HEK293 (cell line): Measurements from ENCODE around the gene DISC1.

Experiments
- CTCF ChIA-PET: fragments of 350-600 bp; formaldehyde crosslinking; extraction: SDS; loops from one replicate; lab custom pipeline; 2021; ENCODE audit warnings: antibody characterized with exemption; lab: Yijun Ruan, JAX
- POLR2A ChIA-PET: fragments of 300-600 bp; formaldehyde crosslinking; extraction: SDS; loops from one replicate; lab custom pipeline; 2020; ENCODE audit warnings: antibody characterized with exemption, inconsistent platforms; lab: Yijun Ruan, JAX
- H3K27ac ChIP-seq: fragments of 200-500 bp; sonication (Bioruptor generic); 2 replicates; pipeline ENCODE4 v1.5.1; 2014; ENCODE audit warnings: low read depth, low read length, control low read depth, inconsistent platforms; ENCODE audit errors: extremely low read depth
- H3K36me3 ChIP-seq, 2 experiments: fragments of 200-500 bp in 1 of 2; sonication (Bioruptor generic) in 1 of 2; 1 replicate in 1 of 2; 2 replicates in 1 of 2; pipeline ENCODE4 v1.5.1; 2014 to 2017; ENCODE audit warnings: inconsistent platforms in 2 of 2, low read length in 2 of 2; ENCODE audit not compliant: control insufficient read depth in 2 of 2, insufficient read depth in 1 of 2
- H3K4me1 ChIP-seq: fragments of 200-500 bp; sonication (Bioruptor generic); 2 replicates; pipeline ENCODE4 v1.5.1; 2014; ENCODE audit warnings: mild to moderate bottlenecking, low read length, inconsistent platforms; ENCODE audit not compliant: control insufficient read depth, insufficient read depth
- H3K4me3 ChIP-seq: 2 replicates; pipeline ENCODE4 v1.5.1; 2011; ENCODE audit warnings: low read depth, mild to moderate bottlenecking, control low read depth, low read length, moderate library complexity
- H3K9me3 ChIP-seq: fragments of 200-500 bp; sonication (Bioruptor generic); 2 replicates; pipeline ENCODE4 v1.5.1; 2014; ENCODE audit warnings: low read depth, low read length, inconsistent platforms; ENCODE audit not compliant: control insufficient read depth, insufficient read depth
- AEBP2 ChIP-seq: fragments of 450-650 bp; formaldehyde crosslinking; IDR thresholded peaks from 2 replicates; pipeline ENCODE4 v1.5.1; 2016; ENCODE audit warnings: missing biosample characterization, missing genetic modification characterization, borderline replicate concordance
- GFI1B ChIP-seq: fragments of 450-650 bp; formaldehyde crosslinking; IDR thresholded peaks from 2 replicates; pipeline ENCODE4 v1.5.1; 2016; ENCODE audit warnings: missing biosample characterization, missing genetic modification characterization
- GLIS1 ChIP-seq: fragments of 450-650 bp; formaldehyde crosslinking; IDR thresholded peaks from 2 replicates; pipeline ENCODE4 v1.5.1; 2016; ENCODE audit warnings: missing biosample characterization, missing genetic modification characterization
- MZF1 ChIP-seq: fragments of 450-650 bp; formaldehyde crosslinking; IDR thresholded peaks from 2 replicates; pipeline ENCODE4 v1.5.1; 2017; ENCODE audit warnings: missing biosample characterization, missing genetic modification characterization, borderline replicate concordance
- PRDM6 ChIP-seq: fragments of 450-650 bp; formaldehyde crosslinking; IDR thresholded peaks from 2 replicates; pipeline ENCODE4 v1.5.1; 2017; ENCODE audit warnings: missing biosample characterization, missing genetic modification characterization
- SP3 ChIP-seq: fragments of 450-650 bp; formaldehyde crosslinking; IDR thresholded peaks from 2 replicates; pipeline ENCODE4 v1.5.1; 2016; ENCODE audit warnings: missing biosample characterization, missing genetic modification characterization
- ZBTB21 ChIP-seq: fragments of 450-650 bp; formaldehyde crosslinking; IDR thresholded peaks from 2 replicates; pipeline ENCODE4 v1.5.1; 2017; ENCODE audit warnings: missing biosample characterization, missing genetic modification characterization
- ZNF10 ChIP-seq: fragments of 450-650 bp; formaldehyde crosslinking; IDR thresholded peaks from 2 replicates; pipeline ENCODE4 v1.5.1; 2017; ENCODE audit warnings: missing biosample characterization, missing genetic modification characterization
- ZNF138 ChIP-seq: fragments of 450-650 bp; formaldehyde crosslinking; IDR thresholded peaks from 2 replicates; pipeline ENCODE4 v1.5.1; 2016; ENCODE audit warnings: missing biosample characterization, missing genetic modification characterization, borderline replicate concordance
- ZNF175 ChIP-seq: fragments of 450-650 bp; formaldehyde crosslinking; IDR thresholded peaks from 2 replicates; pipeline ENCODE4 v1.5.1; 2016; ENCODE audit warnings: missing biosample characterization, missing genetic modification characterization
- ZNF202 ChIP-seq: fragments of 450-650 bp; formaldehyde crosslinking; IDR thresholded peaks from 2 replicates; pipeline ENCODE4 v1.5.1; 2016; ENCODE audit warnings: missing biosample characterization, missing genetic modification characterization, borderline replicate concordance
- ZNF211 ChIP-seq: fragments of 450-650 bp; formaldehyde crosslinking; IDR thresholded peaks from 2 replicates; pipeline ENCODE4 v1.5.1; 2016; ENCODE audit warnings: low read depth, missing biosample characterization, missing genetic modification characterization
- ZNF239 ChIP-seq: fragments of 450-650 bp; formaldehyde crosslinking; IDR thresholded peaks from 2 replicates; pipeline ENCODE4 v1.5.1; 2016; ENCODE audit warnings: missing biosample characterization, missing genetic modification characterization
- ZNF354C ChIP-seq: fragments of 450-650 bp; formaldehyde crosslinking; IDR thresholded peaks from 2 replicates; pipeline ENCODE4 v1.5.1; 2016; ENCODE audit warnings: missing biosample characterization, missing genetic modification characterization, low read depth, borderline replicate concordance
- ZNF514 ChIP-seq: fragments of 450-650 bp; formaldehyde crosslinking; IDR thresholded peaks from 2 replicates; pipeline ENCODE4 v1.5.1; 2016; ENCODE audit warnings: missing biosample characterization, missing genetic modification characterization
- ZNF610 ChIP-seq: fragments of 450-650 bp; formaldehyde crosslinking; IDR thresholded peaks from 2 replicates; pipeline ENCODE4 v1.5.1; 2016; ENCODE audit warnings: missing biosample characterization, missing genetic modification characterization, borderline replicate concordance
- ZNF623 ChIP-seq: fragments of 450-650 bp; formaldehyde crosslinking; IDR thresholded peaks from 2 replicates; pipeline ENCODE4 v1.5.1; 2016; ENCODE audit warnings: missing biosample characterization, missing genetic modification characterization
- ZNF645 ChIP-seq: fragments of 450-650 bp; formaldehyde crosslinking; IDR thresholded peaks from 2 replicates; pipeline ENCODE4; 2016; ENCODE audit warnings: missing biosample characterization, missing genetic modification characterization
- ZNF664 ChIP-seq: fragments of 450-650 bp; formaldehyde crosslinking; IDR thresholded peaks from 2 replicates; pipeline ENCODE4 v1.5.1; 2016; ENCODE audit warnings: missing biosample characterization, missing genetic modification characterization
- ZNF837 ChIP-seq: fragments of 450-650 bp; formaldehyde crosslinking; IDR thresholded peaks from 2 replicates; pipeline ENCODE4 v1.5.1; 2016; ENCODE audit warnings: missing biosample characterization, missing genetic modification characterization
- TF ChIP-seq, protein P1 (sequence below): fragments of 450-650 bp; formaldehyde crosslinking; IDR thresholded peaks from 2 replicates; pipeline ENCODE4 v1.5.1; 2016; ENCODE audit warnings: missing biosample characterization, missing genetic modification characterization
- TF ChIP-seq, protein P2 (sequence below): fragments of 450-650 bp; formaldehyde crosslinking; IDR thresholded peaks from 2 replicates; pipeline ENCODE4 v1.5.1; 2016; ENCODE audit warnings: missing biosample characterization, missing genetic modification characterization

The DISC1 gene

DNA sequence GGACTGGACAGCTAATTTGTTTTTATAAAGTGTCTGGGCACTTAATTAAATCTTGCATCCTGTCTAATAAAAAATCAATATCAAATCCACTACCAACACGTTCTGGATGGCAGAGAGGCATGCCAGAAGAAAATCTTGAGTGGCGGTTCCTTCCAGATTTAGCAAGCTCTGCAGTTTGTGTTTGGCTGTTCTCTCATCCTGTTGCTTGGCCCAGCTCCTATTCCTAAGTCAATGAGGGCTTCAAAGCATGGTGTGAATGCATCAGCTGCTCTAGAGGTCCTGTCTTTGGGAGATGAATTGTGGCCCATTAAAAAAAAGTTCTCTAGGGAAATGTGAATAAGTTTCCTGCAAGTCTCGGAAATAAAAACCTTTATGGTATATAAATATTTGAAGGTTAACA lies 90.3 kb downstream of the DISC1 start:
- no peaks in the 10 kb centered on the region for H3K4me1 ChIP-seq
- POLR2A ChIA-PET = no interaction called here
- H3K36me3 ChIP-seq = no peaks in the 10 kb centered on the region
- H3K27ac ChIP-seq = no peak overlapping the region
- H3K9me3 ChIP-seq = no peaks in the 10 kb centered on the region
- CTCF ChIA-PET = interaction anchor here (0.5 to 1.1 kb wide), 4 partner anchors 40 to 1343 kb away, joined by 3 to 4 read pairs (median 3); no protein-coding TSS in a partner anchor
- TF ChIP-seq ZNF175 = no peak
- no peak for TF ChIP-seq ZNF10 (tag by site-specific recombination)
- TF ChIP-seq GLIS1 = no peak
- TF ChIP-seq SP3 = no peak
- no peak for TF ChIP-seq ZNF837 (tag by site-specific recombination)
- TF ChIP-seq ZNF354C (tag by site-specific recombination) = no peak
- TF ChIP-seq ZNF623 = no peak
- H3K4me3 ChIP-seq = no peak overlapping the region

DNA sequence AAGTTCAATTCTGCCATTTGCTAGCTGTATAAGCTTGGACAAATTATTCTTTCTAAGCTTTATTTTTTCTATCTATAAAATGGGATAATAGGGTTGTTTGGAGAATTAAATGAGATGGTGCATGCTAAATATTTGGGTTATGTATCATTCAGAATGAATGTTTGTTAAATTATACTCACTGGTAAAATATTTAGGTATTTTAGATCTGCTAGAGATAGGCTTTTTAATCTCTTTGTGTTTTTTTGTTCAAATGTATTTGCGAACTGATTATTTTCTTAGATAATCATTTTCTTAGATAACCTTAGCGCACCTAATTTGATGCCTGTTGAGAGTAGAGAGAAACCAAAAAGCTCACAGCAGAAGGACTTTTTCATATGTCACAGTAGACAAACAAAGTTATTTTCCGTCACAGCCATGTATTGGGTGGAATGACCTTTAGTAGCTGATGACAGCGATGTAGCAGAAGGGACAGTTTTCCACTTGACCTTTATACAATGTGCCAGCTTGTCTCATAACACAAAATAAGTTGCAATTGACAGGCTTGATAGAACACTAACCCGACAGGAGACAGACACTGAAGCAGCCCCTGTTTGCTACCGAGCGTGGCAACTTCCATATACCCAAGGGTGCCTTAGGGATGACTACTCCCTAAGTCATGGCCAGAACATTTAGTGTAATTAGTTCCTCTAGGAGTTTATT lies 93.0 kb downstream of the DISC1 start:
- Histone ChIP-seq H3K27ac (no peak overlapping the region), H3K9me3 (no peaks in the 10 kb centered on the region), H3K36me3 (no peaks in the 10 kb centered on the region), H3K4me1 (no peaks in the 10 kb centered on the region), H3K4me3 (no peak overlapping the region)
- ChIA-PET CTCF (interaction anchor here (0.7 to 1.3 kb wide), 5 partner anchors 15 to 231 kb away, joined by 3 to 4 read pairs (median 3); no protein-coding TSS in a partner anchor), POLR2A (interaction anchor here (0.6 kb wide), 1 partner anchor 59 kb away, joined by 3 read pairs; no protein-coding TSS in a partner anchor)
- TF ChIP-seq ZNF664 (tag by site-specific recombination) = 0 out of 2 replicates have a peak, but pooled peaks have one; percentile 15
- TF ChIP-seq ZNF202 (tag by site-specific recombination) = no peak

- H3K4me3 ChIP-seq = no peak overlapping the region
- no peaks in the 10 kb centered on the region for H3K36me3 ChIP-seq
- H3K9me3 ChIP-seq = no peaks in the 10 kb centered on the region
- no peaks in the 10 kb centered on the region for H3K4me1 ChIP-seq
- POLR2A ChIA-PET = interaction anchor here (0.5 kb wide), 1 partner anchor 37 kb away, joined by 3 read pairs; no protein-coding TSS in a partner anchor
- no peak for TF ChIP-seq ZNF645 (tag by site-specific recombination)
- TF ChIP-seq ZNF239 (tag by site-specific recombination) = no peak
- no peak for TF ChIP-seq GFI1B
- TF ChIP-seq ZNF354C (tag by site-specific recombination) = no peak
- TF ChIP-seq, protein P1, sequence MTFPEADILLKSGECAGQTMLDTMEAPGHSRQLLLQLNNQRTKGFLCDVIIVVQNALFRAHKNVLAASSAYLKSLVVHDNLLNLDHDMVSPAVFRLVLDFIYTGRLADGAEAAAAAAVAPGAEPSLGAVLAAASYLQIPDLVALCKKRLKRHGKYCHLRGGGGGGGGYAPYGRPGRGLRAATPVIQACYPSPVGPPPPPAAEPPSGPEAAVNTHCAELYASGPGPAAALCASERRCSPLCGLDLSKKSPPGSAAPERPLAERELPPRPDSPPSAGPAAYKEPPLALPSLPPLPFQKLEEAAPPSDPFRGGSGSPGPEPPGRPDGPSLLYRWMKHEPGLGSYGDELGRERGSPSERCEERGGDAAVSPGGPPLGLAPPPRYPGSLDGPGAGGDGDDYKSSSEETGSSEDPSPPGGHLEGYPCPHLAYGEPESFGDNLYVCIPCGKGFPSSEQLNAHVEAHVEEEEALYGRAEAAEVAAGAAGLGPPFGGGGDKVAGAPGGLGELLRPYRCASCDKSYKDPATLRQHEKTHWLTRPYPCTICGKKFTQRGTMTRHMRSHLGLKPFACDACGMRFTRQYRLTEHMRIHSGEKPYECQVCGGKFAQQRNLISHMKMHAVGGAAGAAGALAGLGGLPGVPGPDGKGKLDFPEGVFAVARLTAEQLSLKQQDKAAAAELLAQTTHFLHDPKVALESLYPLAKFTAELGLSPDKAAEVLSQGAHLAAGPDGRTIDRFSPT (tag by site-specific recombination) = no peak
- no peak for TF ChIP-seq PRDM6 (tag by site-specific recombination)
- no peak for TF ChIP-seq ZNF138 (tag by site-specific recombination)
- TF ChIP-seq MZF1 (tag by site-specific recombination) = no peak
- TF ChIP-seq ZNF514 (tag by site-specific recombination) = no peak
- no peak for TF ChIP-seq AEBP2 (tag by site-specific recombination)
- TF ChIP-seq ZNF610 = no peak
- no peak for TF ChIP-seq ZNF211 (tag by site-specific recombination)
- TF ChIP-seq ZBTB21 (tag by site-specific recombination) = no peak
- TF ChIP-seq, protein P2, sequence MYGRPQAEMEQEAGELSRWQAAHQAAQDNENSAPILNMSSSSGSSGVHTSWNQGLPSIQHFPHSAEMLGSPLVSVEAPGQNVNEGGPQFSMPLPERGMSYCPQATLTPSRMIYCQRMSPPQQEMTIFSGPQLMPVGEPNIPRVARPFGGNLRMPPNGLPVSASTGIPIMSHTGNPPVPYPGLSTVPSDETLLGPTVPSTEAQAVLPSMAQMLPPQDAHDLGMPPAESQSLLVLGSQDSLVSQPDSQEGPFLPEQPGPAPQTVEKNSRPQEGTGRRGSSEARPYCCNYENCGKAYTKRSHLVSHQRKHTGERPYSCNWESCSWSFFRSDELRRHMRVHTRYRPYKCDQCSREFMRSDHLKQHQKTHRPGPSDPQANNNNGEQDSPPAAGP = no peak
- no peak for TF ChIP-seq GLIS1
- TF ChIP-seq, all 188 proteins: peak for 0
- CTCF ChIA-PET = interaction anchor here (0.6 kb wide), 2 partner anchors 81 to 910 kb away, joined by 3 to 4 read pairs; no protein-coding TSS in a partner anchor
- no peak overlapping the region for H3K27ac ChIP-seq
Observed at GRCh38 chr1:231720652-231721325, 94.2 kb downstream of the DISC1 start.
